NOMO-1 treated with DMSO at 0.1 percent for 48 hours (cell line): ENCODE measurements around the gene CACNA1C.
"Not testable (repeated sequence)": the region's sequence is repeated elsewhere in the genome, so short reads cannot be mapped to it uniquely, and the experiment has no call there.

Experiments
- DNase-seq: peaks from one replicate; lab custom pipeline; 2025; ENCODE audit not compliant: unreplicated experiment; lab: John Stamatoyannopoulos, UW

Gene CACNA1C

GRCh38 chr12:2074792-2075191 is 22.0 kb downstream of the CACNA1C start:
- DNase-seq, result no peak

DNA sequence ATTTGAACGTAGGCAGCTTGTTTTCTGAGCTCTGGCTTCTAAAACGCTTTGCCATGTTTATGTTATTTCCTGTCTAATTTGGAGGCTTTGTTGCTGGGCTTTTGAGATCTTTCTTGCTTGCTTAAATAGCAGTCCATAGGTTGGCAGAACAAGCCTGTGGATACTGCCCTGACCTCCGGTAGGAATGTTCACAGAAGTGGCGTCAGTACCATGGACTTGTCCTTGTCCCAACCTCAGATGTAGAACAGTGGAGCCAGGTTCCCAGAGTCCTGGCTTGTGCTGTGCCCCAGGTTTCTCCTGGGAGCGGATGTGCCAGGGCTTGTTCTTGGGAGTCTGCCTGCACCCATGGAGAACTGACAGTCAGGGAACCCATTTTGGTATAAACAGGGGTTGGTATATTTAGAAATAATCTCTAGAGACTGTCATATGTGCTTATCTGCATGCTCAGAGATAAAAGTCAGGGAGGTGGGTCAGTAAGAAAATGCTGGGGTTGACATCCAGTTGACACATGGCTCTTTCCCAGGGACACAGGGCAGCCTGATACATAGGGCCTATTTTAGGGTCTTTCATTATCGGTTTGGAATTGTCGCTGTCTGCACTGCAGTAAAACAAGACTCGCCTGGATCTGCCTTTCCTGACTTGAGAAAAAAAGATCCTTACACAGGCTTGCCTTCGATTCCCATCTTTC is 22.9 kb downstream of the CACNA1C start:
- no peak for DNase-seq

DNA sequence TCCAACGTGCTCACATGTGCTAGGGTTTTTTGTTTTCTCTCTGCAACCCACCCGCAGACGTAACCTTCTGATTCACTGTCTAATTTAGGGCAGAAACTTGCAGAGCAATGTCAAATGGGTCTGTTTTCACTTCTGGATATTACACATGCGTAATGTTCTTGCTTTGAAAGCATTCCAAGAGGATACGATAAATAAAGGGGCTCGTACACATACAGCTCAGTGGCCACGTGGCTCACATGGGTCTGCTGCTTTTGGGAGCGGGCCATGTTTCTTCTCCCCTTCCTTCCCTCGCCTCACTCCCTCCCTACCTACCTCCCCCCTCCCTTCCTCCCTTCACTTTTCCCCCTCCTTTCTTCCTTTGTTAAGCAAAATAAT is 23.4 kb downstream of the CACNA1C start:
- DNase-seq, result no peak

DNA sequence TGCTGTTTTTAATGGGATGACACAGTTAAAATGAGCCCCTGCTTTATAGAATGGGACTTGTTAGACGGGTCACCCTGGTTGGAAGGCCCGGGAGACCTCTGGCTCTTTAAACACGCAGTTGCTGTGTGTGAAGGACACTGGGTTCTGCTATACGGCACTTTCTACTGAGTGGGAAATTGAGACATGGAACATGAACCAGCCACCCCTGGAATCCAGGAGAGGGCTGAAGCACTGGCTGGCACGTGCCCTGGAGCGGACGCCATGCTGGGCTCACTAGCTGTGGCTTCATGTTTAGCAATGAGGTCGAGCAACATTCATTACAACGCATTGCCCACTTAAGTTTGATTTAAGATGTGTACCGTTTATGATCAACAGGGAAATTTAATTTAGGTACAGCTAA is 23.9 kb downstream of the CACNA1C start:
- no peak for DNase-seq

DNA sequence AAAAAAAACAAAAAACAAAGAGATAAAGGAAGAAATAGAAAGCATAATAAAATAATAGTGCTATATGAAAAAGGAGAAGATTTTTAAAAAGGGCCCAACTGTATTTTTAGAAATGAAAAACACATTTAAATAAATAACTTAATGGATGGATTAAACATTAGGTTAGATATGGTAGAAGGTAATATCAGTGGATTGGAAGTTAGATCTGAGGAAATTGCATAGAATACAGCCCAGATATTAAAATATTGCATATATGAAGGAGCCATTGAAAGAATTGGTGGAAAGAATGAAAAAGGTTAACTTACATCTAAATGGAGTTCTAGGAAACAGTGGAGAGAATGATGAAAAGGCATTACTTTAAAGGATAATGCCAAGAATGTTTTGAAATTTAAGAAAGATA is 27.8 kb downstream of the CACNA1C start:
- no peak for DNase-seq

DNA sequence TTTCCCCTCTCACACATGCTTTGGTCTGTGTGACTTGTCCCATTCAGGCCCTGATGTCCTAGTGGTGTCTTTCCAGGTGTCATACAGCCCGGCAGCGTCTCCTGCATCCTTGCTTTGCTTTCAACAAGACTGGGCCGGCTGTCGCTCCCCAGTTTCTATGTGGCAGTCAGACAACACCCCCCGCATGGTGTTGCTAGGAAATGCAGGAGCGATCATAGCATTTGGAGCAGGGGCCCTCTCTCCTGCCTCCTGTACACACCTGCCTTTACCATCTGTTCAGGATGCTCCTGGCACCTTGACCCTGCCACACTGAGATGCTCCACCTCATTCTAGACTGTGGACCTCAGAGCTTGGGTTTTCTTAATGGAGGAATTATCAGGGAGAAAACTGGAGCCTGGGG is 29.5 kb downstream of the CACNA1C start:
- DNase-seq, result no peak

- DNase-seq, result no peak
These were observed 30.2 kb downstream of the CACNA1C start for GRCh38 chr12:2083008-2083407.

- no peak for DNase-seq
These were observed 30.8 kb downstream of the CACNA1C start for GRCh38 chr12:2083561-2083960.

DNA sequence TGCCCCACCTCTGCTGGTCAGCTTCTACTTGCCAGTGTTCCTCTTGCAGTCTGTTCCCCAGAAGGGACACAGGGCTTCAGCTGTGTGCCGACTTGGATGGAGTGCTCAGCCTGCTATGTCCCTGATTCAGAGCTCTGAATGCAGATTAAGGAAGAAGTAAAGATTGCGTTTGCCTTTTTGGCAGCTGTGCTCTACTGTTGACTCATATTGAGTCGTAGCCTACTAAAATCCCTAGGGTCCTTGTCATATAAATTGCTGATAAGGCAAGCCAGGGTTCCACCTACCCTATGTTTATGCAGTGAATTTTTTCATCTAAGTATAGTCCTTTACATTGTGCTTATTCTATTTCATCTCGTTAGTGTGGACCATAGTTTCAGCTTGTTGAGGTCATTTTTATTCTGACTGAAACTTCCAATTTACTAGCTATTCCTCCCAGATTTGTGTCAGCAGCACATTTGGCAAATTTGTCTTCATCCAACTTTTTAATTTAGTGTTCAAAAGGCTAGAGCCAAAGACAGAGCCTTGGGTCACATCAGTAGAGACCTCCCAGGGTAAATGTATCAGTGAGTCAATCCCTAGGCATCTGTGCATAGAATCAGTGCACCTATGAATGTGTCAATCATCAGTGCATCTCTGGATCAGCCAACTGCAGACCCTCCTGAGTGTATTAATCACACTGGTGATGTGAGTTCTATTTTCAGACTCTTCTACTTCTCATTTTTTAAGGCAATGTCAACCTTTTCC is 31.9 kb downstream of the CACNA1C start:
- DNase-seq, result no peak

- DNase-seq, result no peak
These were observed 39.6 kb downstream of the CACNA1C start for GRCh38 chr12:2092354-2092753.

GRCh38 chr12:2092890-2093289 is 40.1 kb downstream of the CACNA1C start:
- no peak for DNase-seq

- peak; percentile 63 for DNase-seq
These were observed 41.8 kb downstream of the CACNA1C start for GRCh38 chr12:2094597-2094996.

DNA sequence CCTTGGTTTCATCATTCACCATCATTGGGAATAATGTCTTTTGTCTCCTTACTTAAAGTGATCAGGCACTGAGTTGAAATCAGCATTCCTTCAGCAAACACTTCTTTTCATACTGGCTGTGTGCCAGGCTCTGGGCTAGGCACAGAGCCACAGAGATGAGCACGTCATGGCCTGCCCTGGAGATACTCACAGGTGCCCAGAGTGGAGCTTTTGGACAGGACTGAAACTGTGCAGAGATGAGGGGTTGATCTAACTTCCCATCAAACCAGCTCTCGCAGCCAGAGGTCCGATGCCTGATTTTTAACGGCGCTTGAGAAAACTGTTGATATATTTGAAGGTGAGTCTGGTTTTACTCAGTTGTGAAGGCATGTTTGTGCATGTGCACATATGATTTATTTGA is 43.1 kb downstream of the CACNA1C start:
- DNase-seq, result no peak

DNA sequence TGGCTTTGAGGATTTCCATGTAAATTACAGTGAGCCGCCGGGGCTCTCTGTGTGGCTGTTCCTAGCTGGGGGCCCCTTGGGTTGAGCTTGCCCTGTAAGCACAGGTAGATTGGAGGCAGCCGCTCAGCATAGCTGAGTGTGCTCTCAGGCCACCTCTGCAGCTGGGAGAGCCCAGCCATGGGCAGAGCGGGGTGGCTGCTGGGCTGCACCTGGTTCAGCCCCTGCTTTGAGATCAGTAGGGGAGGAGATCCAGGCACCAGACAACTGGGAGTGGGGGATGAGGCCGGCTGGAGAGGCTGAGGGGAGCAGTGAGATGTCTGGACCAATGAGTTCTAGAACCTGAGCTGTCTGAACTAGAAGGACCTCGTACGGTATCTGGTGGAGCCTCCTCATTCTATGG is 44.8 kb downstream of the CACNA1C start:
- DNase-seq, result no peak

DNA sequence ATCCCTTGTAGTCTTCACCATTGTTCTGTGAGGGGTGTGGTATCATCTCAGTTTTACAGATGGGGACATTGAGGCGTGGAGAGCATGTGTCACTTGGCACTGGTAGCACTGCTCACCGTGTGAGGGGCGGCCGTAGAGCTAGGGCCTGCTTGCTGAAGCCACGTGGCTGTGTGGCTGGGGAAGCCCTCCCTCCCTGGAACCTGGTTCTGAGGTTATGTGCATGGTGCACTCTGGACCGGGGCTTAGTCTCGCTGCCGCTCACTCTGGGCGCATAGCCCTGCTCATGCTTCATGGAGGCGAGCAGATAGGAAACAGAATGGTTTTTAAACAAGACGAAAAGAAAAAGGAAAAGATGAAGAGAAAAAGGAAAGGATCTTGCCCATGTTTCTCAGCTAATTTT is 46.1 kb downstream of the CACNA1C start:
- no peak for DNase-seq

- no peak for DNase-seq
These were observed 46.8 kb downstream of the CACNA1C start for GRCh38 chr12:2099595-2099994.

- no peak for DNase-seq
These were observed 48.6 kb downstream of the CACNA1C start for GRCh38 chr12:2101359-2101758.

DNA sequence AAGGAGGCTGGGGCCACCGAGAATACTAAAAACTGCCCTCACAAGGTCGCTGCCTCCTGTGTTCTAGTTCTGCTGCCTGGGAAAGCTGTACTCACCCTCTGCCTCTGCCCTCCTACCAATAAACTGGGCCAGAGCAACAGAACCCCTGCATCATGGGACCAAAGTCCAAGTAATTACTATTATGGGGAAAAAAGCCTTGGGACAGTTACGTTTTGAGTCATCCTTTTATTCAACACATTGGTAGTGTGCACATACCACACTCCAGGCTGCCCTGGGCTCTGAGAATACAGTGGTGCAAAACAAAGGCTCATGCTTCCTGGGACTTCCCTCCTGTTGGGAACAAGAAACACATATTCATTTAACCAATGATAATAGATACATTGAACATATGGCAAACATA is 49.0 kb downstream of the CACNA1C start:
- no peak for DNase-seq

DNA sequence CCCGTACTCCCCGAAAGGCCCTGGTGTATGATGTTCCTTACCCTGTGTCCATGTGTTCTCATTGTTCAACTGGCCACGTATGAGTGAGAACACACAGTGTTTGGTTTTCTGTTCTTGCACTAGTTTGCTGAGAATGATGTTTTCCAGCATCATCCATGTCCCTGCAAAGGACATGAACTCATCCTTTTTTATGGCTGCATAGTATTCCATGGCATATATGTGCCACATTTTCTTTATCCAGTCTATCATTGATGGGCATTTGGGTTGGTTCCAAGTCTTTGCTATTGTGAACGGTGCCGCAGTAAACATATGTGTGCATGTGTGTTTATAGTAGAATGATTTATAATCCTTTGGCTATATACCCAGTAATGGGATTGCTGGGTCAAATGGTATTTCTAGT is 49.9 kb downstream of the CACNA1C start:
- DNase-seq, result not testable (repeated sequence)

- DNase-seq, result not testable (repeated sequence)
These were observed 52.6 kb downstream of the CACNA1C start for GRCh38 chr12:2105387-2105786.

DNA sequence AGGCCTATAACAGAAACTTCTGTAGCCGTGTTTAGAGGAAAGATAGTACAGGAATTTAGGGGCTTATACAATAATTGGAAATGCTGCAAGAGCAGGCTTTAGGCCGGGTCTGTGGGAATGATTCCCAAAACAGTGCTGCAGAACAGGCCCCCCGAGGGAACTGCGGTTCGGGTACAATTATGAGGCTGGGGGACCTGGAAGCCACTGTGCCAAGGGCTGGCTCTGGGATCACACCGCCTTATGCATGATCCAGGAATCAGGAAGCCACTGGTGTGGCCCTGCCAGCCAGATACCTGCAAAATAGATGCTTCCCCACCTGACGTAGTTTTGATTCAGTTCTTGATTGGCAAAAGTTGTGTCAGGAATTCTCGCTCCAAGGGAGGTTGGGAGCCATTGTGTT is 55.4 kb downstream of the CACNA1C start:
- DNase-seq, result no peak

DNA sequence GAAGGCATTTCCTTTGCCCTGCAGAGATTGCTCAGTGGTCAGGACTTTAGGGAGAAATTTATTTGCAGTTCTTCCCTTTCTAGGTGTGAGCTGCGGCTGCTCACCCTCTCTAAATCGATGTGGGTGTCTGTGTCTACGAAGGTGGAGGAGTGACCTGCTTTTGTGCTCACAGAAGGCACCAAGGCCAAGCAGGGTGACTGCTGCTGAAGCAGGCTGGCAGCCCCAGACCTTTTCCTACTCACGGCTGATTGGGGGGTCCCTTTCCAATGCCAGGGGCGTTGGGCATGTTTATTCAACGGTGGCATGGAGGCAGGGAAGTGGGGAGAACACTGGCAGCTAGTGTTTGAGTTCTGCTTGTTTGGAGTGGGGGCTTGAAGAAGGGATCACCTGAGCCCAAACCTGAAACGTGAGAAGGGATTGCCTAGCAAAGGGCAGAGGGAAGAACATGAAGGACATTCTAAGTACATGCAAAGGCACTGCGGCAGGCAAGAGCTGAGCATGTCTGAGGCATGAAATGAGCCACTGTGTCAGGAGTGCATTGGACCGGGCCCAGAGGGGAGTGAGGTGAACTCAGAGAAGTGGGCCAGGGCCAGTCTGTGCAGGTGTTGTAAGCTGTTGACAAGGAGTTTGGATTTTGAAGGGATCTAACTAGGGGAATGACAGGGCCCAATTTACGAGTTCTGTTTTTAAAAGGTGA is 56.3 kb downstream of the CACNA1C start:
- no peak for DNase-seq
